Measurements from ENCODE around the gene RPP25L. TPM values are rescaled to one million over a fixed set of nuclear protein-coding genes. Genes with fewer than 3 reads are reported as not detected.

The RPP25L gene
- total RNA-seq, 2 donors from 2014 or later = 37.0 to 54.4 TPM

- intact Hi-C loops (cut with DNase I) = loop anchor here (5.0 kb wide), 2 partner anchors 157 to 187 kb away; no protein-coding TSS in a partner anchor
- Histone ChIP-seq H3K4me3 (no peak overlapping the region), H3K27ac (no peak overlapping the region), H3K9ac (ENCODE audit: low read depth in 2 of 2, low read length in 2 of 2) (no peak overlapping the region), H3K36me3 (no peaks in the 10 kb centered on the region), H3K27me3 (peaks cover 37% of the 10 kb centered on the region), H3K4me1 (peaks cover 18% of the 10 kb centered on the region), H3K9me3 (no peaks in the 10 kb centered on the region)
- no peak for DNase-seq
- TF ChIP-seq, protein P1, sequence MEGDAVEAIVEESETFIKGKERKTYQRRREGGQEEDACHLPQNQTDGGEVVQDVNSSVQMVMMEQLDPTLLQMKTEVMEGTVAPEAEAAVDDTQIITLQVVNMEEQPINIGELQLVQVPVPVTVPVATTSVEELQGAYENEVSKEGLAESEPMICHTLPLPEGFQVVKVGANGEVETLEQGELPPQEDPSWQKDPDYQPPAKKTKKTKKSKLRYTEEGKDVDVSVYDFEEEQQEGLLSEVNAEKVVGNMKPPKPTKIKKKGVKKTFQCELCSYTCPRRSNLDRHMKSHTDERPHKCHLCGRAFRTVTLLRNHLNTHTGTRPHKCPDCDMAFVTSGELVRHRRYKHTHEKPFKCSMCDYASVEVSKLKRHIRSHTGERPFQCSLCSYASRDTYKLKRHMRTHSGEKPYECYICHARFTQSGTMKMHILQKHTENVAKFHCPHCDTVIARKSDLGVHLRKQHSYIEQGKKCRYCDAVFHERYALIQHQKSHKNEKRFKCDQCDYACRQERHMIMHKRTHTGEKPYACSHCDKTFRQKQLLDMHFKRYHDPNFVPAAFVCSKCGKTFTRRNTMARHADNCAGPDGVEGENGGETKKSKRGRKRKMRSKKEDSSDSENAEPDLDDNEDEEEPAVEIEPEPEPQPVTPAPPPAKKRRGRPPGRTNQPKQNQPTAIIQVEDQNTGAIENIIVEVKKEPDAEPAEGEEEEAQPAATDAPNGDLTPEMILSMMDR (IDR thresholded peaks at IDR 0.05) = no peak
Measured at GRCh38 chr9:34594177-34594576, 17.7 kb downstream of the RPP25L start.

DNA sequence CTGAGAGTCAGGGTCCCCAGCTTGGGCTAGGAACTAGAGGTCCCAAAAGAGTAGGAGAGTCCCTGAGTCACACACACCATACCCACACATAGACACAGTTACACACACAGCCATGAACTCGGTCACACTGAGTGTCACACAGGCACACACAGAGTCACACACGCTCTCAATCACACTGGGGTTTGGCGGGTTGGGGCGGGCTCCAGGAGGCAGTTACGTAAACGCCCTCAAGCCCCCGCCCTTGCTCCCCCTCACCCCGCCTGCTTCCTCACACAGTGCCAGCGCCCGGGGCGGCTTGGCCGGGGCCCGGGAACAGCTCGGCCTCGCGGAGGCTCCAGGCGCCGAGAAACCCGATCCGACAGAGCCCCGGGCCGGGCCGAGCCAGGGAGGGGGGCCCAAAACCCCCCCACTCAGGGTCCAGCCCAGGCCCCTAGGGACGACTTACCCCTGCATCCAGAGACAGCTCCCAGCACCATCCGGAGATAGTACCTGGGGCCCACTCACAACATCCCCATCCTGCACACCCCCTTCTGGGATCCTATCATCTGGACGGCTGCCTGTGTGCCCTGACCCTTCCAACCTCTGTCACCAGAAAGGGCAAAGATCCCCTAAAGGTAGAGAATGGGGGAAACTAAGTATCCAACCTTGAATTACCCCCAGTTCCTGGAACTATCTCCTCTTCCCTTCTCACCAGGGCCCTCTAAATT, 18.8 kb downstream of the RPP25L start:
- Histone ChIP-seq H3K9ac (ENCODE audit: low read depth in 2 of 2, low read length in 2 of 2) (peak overlapping the region in 1 of 2 donors; percentile 1), H3K9me3 (no peaks in the 10 kb centered on the region), H3K4me1 (peaks cover 18% of the 10 kb centered on the region), H3K27ac (no peak overlapping the region), H3K27me3 (peaks cover 46% of the 10 kb centered on the region), H3K36me3 (no peaks in the 10 kb centered on the region), H3K4me3 (no peak overlapping the region)
- peak; percentile 45 for DNase-seq
- TF ChIP-seq, protein P1 (IDR thresholded peaks at IDR 0.05) = no peak
- intact Hi-C loops (cut with DNase I) = loop anchor here (5.0 kb wide), 2 partner anchors 156 to 186 kb away; no protein-coding TSS in a partner anchor

- Histone ChIP-seq H3K9ac (ENCODE audit: low read depth in 2 of 2, low read length in 2 of 2) (no peak overlapping the region), H3K27ac (no peak overlapping the region), H3K9me3 (no peaks in the 10 kb centered on the region), H3K36me3 (no peaks in the 10 kb centered on the region), H3K4me3 (no peak overlapping the region), H3K27me3 (peaks cover 53% of the 10 kb centered on the region), H3K4me1 (peaks cover 18% of the 10 kb centered on the region)
- intact Hi-C loops (cut with DNase I) = loop anchor here (2.0 to 5.0 kb wide), 3 partner anchors 43 to 185 kb away; no protein-coding TSS in a partner anchor
- TF ChIP-seq, protein P1 (IDR thresholded peaks at IDR 0.05) = no peak
- no peak for DNase-seq
Measured at GRCh38 chr9:34591917-34592866, 19.7 kb downstream of the RPP25L start.

DNA sequence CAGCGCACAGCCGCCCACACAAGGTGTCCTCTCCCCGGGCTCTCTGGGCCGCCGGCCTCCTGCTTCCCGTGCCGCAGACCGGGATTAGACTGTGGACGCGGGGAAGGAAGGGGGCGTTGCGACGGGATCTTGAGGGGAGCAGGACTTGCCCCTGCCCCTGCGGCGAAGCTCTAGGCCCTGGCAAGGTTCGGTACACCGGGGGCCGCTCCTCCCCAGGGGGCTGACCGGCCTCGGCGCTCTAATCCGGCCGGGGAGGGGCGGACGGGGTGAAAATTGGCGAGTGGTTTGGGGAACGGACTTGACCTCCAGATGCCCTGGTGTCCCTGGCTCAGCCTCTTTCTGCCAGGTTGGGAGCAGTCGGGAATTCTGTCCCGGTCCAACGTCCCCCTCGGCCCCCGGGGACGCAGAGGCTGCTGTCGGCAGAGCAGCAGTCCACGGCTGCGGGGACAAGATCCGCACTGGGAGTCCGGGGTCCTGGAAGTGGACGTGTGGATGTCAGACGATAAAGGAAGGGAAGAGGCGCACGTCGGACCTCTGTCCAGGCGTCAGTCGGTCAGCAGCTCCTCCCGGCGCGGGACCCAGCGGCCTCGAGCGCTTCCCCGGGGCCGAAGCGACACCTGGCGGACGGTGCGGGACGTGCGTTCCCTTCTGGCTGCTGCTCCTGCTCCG, 20.5 kb downstream of the RPP25L start:
- Histone ChIP-seq H3K4me3 (peak overlapping the region; percentile 31), H3K9me3 (no peaks in the 10 kb centered on the region), H3K27ac (no peak overlapping the region), H3K4me1 (peaks cover 18% of the 10 kb centered on the region), H3K27me3 (peaks cover 53% of the 10 kb centered on the region), H3K36me3 (no peaks in the 10 kb centered on the region), H3K9ac (ENCODE audit: low read depth in 2 of 2, low read length in 2 of 2) (no peak overlapping the region)
- intact Hi-C loops (cut with DNase I) = loop anchor here (2.0 to 5.0 kb wide), 3 partner anchors 43 to 184 kb away; no protein-coding TSS in a partner anchor
- DNase-seq = peak; percentile 89
- TF ChIP-seq, protein P1 (IDR thresholded peaks at IDR 0.05) = peak; percentile 89
